CD4-positive, alpha-beta T cell treated with Interferon alpha-2 for 1 hour (primary cell): Measurements from ENCODE around the gene OCA2.
"Not testable (repeated sequence)": the region's sequence is repeated elsewhere in the genome, so short reads cannot be mapped to it uniquely, and the experiment has no call there.

ENCODE experiments used
- DNase-seq, 2 donors: peaks; one replicate each; pipeline ENCODE4 v3.0.0-alpha.2; 2020 to 2022

The OCA2 gene

DNA sequence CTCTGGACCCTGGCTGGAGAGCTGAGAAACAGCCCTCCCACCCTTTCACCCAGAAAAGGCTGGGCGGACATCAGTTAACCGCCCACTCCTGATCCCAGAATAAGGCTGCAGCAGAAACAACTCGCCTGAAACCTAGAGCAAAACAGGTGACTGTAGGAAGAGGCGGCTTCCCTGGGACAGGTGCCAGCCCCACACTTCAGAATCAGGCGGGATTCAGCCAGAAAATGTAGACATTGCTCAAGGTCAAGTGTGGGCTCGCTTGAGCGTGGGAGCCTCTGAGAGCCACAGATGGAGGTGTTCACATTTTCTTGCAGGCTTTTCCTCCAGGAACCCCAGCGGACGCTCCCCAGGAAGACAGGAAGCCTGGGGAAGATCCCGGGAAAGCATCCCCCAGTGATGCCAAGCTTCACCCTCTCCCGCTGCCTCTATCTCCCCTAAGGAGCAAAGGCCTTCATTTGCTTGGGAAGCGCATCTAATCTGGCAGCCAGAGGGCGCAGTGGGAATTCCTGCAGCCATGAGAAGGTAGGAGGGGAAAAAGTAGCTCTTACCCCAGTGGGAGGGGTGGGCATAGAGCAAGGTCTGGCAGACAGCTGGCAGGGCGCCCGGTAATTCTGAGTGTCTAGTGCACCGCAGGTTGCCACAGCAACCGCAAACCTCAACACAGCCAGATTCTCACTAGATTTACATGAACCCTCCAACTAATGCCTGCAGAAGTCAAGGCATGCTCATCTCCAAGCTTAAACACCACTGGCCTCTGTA is 77.7 kb downstream of the OCA2 start:
- no peak for DNase-seq

DNA sequence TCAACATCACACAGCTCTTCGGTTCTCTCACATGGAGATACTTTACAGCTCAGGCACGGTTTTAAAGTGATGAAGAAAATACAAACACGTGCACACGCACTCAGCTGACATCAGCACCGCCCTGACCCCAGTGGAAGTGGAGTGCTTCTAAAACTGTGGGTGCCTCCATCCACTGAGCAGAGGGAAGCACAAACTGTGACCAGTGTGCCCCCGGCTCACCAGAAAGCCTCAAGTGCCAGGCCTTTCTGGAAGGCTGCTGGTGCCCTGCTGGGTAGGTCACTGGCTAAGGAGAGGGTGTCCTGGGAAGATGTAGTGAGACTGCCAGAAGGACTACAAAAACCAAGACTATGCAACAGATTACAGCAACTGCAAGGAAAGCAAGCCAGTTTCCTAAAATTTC is 78.5 kb downstream of the OCA2 start:
- no peak for DNase-seq

DNA sequence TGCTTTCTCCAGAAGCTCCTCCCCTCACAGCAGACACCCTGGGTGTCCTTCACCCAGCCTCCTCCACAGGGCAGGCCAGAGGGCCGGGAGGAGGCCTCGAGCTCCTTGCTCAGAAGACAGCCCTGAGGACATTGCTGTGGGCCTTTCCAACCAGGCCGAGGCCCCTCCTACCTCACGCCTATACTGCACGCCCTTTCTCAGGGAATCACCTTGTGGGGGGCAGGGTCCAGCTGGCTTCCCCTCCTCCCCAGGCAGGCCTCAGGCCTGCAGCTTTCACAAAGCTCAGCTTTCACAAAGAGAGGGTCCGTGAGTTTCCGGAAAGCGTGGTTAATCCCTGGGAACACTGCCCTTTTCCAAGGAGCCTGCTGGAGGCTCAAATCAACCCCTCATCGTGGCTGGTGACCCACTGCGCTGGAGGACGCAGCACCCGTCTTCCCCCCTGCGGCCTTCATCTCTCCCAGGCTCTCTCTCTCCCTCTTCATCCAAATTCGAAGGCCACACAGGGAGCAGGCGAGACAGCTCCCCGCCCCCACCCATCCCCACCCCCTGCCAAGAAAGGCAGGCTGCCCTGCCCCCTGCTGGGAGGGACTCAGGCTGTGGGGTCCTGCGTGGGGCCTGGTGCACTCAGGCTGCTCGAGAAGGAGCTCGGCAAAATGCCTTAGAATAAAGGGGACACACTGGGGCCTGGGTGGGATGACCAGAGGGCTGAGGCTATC is 79.4 kb downstream of the OCA2 start:
- no peak for DNase-seq

DNA sequence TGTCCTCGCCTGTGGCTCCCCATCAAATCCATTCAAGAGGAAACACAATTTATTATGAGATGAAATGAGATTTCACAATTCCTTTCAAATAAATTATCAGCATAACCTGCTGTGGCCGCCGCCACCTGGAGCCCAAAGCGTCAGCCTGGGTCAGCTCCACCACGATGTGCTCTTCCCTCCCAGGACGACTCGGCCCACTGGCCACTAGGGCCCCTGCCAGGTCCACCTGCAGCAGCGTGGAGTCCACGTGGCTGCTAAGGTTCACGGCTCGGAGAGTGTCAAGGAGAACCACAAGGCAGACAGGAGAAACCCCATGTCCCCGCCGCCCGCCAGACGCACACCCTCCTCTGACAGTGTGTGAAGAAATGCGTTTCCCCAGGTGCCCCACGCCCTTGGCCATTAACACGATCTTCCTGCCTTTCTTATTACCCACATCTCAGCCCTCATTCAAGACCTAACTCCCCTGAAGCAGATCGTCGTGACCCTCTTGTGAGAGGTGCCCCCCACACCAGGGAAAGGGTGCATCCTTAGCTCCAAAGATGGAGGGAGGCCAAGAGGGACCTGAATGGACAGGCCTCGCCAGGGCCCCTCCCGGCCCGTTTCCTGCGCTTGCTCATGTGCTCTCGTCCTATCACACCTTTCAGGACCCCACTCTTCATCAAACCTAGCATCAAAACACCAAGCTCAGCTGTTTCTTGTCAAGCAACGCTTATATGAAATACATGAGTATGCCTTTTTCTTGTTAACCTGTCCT is 80.6 kb downstream of the OCA2 start:
- no peak for DNase-seq

DNA sequence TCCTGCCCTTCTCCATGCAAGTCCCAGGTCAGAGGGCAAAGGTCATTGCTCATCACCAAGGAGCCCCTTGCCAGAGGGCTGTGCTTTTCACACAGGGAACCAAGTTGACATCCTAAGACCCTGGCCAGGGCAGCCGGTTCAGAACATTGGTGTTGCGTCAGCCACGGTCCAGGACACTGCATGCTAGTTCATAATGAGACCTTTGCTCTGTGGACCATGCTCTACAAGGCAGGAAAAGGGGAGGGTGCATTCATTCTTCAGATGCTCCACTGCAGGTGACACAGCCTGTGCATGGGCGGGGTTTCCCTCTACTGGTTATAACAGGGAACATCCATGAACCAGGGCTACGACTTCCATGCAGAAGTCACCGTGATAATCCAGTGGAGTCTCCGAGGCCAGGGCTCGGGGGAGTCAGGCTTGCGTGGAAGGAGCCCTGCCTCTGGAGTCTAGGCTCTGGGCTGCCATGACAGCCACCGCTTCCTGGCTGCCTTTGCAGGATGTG is 81.6 kb downstream of the OCA2 start:
- no peak for DNase-seq

DNA sequence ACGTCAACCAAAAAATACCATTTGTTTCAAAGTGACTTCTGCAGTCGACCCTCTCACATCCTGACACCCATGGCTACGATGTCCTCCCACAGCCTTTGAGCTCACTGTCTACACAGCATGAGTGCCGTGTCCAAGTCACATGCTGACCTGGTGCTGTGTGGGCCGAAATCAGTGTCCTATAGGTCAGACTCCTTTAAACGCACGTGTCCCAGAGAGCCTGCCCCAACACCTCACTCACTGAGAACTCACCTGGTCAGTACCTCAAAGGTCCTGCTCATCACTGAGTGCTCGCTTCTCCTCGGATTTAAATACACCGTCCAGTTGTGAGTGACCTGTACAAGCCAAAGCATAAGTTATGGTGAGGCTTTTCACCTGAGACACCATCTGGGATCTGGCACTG is 83.3 kb downstream of the OCA2 start:
- DNase-seq: no peak

DNA sequence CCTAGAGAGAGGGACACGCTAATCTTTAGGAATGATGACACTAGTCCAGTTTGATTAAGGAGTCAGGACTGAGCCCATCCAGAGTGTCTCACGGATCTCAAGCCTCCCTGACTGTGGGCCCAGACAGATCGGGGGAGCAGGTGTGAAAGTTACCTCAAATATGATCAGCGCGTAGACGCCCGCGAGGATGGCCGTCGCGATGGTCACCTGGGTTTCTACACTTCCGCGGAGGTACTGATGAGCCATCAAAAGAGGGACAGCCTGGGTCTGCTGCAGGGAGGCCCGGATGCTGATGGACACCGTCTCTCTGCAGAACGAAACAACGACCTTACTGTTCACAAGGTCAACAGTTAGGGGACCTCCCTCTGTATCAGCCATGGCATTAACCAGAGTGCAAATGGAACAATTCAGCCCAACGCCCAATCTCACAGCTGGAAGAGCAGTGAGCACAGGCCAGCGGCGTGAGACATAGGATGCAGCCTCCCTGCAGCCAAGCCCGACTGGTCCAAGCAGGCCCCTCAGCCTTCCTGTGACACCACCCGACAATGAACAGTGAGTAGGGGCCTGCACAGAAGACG is 84.4 kb downstream of the OCA2 start:
- no peak for DNase-seq

DNA sequence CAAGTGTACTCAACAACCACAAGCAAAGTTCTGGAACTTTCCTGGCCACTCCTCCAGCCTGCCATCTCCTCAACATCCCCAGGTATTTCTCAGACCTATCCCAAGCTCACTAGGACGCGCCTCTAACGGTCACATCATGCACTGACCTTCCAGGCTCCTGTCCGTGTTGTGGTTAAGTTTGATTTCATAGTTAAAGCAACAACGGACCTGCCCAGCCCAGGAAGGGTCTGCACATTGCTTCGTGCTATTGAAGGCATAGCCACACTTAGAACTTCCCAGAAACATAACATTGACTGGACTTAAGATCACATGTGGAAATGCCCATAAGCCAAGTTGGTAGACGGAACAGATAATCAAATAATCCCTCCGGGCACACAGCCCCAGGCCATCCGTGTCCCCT is 85.1 kb downstream of the OCA2 start:
- DNase-seq: no peak

DNA sequence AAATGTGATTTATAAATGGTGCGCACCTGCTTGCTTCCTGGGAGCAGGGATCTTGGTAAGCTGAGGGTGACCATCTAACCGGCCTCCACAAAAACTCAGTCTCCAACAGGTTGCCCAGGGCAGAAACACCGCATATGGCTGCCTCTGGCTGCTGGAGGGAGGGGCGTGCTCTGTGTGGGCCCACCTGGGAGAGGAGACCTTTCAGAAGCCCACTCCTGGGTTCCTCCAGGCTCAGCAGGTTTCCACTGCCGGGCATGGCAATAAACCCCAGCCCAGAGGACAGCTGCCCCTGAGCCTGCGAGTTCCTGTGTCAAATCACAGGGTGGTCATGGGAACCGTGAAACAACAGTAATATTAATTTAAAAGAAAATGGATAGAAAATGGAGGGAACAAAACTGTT is 85.6 kb downstream of the OCA2 start:
- no peak for DNase-seq

DNA sequence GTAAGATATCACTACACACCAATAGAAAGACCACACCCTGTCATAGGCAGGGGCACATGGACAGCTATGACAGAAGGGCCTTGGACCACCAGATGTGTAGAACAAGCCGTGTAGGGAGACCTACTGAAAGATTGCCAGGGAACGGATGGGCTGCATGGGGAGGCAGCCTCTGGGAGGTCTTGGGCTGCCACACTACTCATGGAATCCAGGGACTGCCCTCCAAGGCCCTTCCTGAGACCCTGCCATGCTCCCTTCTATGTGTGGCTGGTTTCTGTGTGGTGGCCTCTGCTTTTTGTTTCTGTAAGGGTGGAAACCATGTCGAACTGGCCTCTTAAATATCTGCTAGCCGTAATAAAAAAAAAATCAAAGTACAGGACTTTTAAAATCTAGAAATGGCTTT is 86.9 kb downstream of the OCA2 start:
- DNase-seq: no peak

DNA sequence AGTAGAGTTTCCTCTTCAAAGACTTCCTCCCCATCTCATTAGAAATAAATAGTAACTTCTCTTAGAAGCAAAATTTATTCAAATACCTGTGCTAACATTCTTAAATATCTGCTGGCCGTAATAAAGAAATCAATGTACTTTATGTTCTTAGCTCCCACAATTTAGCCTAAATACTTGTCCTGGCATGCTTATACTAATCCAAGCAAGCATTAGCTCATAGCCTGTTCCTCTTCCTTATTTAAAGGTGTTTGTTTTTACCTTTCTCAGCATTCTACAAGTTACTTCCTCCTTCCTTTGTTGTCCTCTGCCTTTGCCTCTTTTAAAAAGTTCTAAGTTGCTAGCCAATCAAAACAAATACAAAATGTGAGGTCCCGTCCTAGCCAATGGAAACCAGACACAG is 90.9 kb downstream of the OCA2 start:
- DNase-seq: not testable (repeated sequence)

DNA sequence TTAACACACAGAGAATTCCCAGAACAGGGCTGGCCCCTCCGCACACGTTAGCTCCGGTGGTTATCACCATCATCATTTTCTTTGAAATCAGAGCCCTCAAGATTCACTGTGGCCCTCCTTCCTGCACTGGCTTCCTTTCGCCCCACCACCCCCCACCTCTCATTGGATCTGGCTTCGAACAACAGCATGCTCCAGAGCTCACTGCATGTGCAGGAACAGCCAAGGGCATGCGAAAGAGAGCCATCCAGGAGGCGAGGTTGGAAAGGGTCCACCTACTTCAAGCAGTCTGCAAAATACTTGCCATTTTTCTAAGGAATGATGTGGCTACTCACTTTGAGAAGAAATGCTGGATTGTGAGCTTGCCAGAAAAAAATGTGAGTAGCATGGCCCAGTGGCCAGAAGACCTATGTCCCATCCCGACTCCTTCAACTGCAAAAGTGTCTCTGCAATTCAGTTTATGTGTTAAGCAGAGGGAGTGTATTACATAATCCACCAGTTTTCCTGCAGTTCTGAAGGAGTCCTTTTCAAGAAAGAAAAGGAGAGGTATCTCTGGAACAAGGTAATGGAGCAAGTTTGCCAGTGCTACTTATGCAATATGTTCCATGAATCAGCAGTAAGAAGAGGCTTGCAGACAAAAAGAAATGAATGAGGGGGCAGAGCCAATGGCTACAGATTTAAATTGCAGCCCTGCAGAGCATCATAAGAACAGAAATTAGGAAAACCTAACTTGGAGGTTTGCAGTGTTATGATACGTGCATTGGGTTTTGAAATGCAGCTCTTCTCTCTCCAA is 92.8 kb downstream of the OCA2 start:
- no peak for DNase-seq

DNA sequence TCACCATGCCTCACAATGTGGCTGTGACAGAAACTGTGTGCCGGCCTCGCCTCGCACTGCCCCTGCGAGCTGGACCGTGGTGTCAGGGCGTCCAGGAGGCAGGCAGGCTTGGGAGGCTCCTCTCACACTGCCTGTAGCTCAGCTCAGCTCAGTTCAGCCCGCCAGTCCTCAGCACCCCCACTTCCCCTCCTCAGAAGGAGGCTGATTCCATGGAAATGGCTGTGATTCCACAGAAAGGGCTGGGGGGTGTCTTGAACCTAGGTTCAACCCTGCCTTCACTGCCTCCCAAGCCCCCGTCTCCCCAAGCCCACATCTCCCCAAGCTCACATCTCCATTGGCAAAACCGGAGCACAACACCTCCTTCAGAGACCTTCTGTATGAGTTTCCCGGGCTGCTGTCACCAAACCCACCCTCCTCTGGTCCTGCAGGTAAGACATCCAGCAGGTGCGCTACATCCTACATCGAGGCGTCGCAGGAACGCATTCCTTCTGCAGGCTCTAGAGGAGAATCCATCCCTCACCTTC is 94.0 kb downstream of the OCA2 start:
- no peak for DNase-seq

DNA sequence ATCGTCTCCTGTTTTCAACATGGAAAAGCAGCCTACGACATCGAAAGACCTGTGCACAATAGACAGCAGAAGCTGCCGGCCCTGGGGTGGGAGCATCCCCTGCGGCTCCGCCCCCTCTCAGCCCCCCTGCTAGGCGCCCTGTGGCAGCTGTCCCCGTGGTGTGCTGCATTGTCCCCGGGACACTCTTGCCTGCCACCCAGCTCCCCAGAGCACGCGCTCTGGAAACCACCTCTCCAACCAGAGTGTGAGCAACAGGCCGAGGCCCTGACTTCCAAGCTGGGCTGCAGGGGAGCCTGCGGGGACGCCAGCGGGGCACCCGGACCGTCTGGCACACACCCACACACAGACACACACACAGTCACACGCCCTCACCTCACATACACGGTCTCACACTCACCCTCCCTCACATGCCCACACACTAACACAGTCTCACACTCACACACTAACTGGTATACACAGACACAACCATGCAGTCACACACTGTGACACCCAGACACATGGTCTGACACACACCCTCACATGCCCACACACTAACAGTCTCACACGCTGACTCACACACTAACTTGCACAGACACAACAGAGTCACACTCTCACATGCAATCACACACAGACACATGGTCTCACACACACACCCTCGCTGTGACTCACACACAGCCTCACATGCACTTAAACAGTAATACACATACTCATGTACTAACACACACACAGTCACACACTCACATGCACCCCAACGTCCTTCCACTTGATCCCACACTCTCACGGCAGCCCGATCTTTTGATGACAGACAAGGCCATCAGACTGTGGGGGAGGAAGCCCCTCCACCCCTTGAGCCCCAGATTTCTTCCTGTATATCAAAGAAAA is 94.7 kb downstream of the OCA2 start:
- no peak for DNase-seq

DNA sequence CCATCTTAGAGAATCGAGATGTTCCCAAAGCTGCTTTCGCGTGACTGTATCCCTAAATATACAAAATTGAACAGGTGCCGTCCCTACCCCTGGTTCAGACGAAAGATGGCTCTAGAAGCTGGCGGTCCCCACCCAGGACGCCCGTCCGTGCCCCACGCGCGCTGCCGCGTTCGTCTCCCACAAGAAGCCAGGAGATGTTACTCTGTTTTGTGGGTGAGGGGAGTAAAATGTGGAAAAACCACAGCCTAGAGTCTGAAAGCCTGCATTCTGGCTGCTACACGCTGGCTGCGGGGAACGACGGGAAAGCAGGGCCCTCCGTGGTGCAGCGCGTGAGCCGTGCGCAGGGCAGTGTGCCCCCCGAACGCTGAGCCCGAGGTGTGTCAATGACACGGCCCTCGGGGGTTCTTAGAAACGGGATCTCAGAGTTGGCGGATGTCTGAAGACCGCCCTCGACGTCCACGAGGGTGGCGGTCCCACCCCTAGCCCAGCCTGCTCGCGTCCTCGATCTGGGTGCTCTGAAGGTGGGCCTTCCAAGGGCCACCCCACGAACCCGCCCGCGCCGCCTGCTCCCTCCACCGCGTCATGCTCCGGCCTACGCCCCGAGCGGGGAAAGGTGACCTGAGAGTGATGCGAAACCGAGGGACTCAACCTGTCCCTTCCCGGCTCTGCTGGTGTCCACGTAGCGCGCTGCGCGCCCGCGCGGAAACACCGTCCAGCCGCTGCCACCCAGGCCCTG is 95.6 kb downstream of the OCA2 start:
- no peak for DNase-seq

DNA sequence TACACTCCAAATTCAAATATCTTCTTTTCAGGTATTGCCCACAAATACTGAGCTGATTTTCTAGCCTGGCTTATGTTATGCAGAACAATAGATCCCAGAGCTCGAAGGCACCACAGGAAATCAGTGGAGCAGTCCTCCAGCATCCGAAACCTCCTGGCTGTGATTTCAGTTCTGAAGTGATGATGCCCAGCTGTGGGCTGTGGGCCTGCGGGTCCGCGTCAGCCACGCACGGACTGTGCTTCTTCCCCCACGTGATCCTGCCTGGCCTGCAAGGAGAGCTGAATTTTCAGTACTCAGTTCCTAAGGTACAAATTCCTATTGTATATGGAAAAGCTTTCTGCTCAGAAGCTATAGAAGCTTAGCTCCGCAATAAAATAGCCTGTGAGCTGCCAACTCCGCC is 96.2 kb downstream of the OCA2 start:
- no peak for DNase-seq

DNA sequence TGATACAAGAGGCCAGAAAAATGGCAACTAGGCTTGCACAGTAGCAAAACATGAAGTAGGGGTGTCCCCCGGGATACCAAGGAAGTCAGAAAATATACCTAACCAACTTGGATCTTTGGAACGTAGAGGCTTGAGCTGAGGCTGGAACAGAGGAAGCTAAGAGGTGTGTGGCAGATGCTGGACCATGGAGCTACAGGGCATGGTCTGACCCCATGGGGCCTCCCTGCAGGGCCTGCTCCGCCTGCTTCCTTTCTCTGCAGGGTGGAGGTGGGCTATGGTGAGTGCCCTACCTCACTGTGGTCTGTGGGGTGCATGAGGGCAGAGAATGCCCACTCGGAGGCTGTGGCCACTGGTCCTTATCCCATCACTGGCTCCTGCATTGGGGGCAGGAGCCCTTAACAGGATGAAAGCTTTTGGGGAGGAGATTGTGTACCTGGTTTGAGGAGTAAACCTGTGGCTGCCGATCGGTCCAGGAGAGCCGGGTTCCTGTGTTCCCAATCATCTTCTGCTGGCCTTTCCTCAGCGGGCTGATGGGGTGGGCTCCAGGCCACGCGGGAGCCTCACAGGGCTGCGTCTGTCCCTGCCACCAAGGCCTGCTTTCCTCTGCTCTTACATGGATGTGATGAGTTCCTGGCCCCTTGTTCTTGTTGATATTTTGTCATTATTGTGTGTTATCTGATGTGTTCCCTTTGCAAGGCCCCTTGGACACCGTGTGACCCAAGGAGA is 96.8 kb downstream of the OCA2 start:
- no peak for DNase-seq

DNA sequence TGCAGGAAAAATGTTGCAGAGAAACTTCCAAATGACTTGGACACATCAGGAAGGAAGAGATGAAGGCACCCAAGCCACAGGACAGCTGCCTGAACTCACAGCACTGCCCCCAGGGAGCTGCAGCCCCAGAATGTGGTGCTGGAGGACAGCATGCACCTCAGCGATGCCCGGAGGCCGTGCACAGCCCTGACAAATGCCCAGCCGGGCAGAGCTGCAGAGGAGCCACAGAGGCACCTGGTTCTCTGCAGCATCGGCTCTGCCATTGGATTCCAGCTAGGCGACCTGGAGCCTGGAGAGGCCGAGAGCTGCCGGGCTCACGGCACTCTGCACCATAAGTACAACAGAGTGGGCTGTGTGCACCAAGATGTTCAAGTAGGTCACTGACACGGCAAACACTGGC is 97.5 kb downstream of the OCA2 start:
- no peak for DNase-seq

DNA sequence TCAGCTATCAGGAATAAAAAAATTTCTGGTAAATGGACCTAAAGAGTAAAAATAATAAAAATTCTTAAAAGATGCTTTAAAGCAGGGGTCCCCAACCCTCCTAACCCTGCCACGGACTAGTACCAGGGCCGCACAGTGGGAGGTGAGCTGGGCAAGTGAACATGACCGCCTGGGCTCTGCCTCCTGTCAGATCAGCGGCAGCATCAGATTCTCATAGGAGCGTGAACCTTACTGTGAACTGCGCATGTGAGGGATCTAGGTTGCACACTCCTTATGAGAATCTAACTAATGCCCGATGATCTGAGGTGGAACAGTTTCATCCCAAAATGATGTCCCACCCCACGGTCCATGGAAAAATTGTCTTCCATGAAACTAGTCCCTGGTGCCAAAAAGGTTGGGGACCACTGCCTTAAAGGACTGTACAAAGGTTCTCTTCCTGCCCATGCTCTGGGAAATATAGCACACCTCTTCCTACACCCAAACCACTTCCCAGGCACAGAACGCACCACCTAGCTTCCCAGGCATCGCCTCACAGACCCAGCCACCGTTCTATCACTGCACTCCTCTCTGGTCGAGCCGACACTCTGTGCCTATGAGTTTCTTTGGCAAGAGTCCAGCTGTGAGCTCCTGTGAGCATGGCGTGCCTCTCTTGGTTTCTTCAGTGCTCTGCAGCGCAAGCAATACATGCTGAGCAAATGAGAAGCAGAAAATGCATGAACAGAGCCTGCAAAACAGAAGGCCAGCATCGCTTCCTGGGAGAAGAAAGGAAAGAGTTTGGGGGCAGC is 104.9 kb downstream of the OCA2 start:
- DNase-seq: no peak
